H1 (cell line): ENCODE measurements around the gene TRAPPC3. TPM values are rescaled to one million over a fixed set of nuclear protein-coding genes. Genes with fewer than 3 reads are reported as not detected.
A peak's percentile ranks its signal among the peaks of the same experiment; 100 is the strongest.

Experiments
- CTCF ChIA-PET: fragments of 300-600 bp; sonication (Branson Sonifier 250); formaldehyde crosslinking; loops from one replicate; lab custom pipeline; 2021; ENCODE audit not compliant: partially characterized antibody; lab: Charles Lee
- POLR2A ChIA-PET: fragments of 300-600 bp; sonication (Branson Sonifier 250); formaldehyde crosslinking; loops from one replicate; lab custom pipeline; 2021; ENCODE audit warnings: inconsistent platforms; ENCODE audit not compliant: partially characterized antibody; lab: Charles Lee
- DNase-seq, 2 experiments: peaks; one replicate each; pipeline versions ENCODE4 v3.0.0 to v3.0.0-alpha.2; 2010 to 2022; ENCODE audit warnings: low spot score in 2 of 2, low read depth in 1 of 2, mixed read lengths in 1 of 2
- FAIRE-seq: peaks from 2 replicates; lab custom pipeline; 2011; peaks lifted over from hg19 to GRCh38; lab: Jason Lieb, UNC
- H2AFZ ChIP-seq: 2 replicates; pipeline ENCODE4 v1.8.1; 2012; ENCODE audit warnings: low read length, inconsistent platforms
- H2AK5ac ChIP-seq: 2 replicates; pipeline ENCODE4 v1.6.1; 2013; ENCODE audit warnings: low read depth, low read length
- H2BK120ac ChIP-seq: replicated peaks from 2 replicates; pipeline ENCODE3; 2013; ENCODE audit warnings: low read depth, low read length, inconsistent platforms
- H2BK12ac ChIP-seq: 2 replicates; pipeline ENCODE4 v1.6.1; 2013; ENCODE audit warnings: low read depth, low read length
- H2BK15ac ChIP-seq: 2 replicates; pipeline ENCODE4 v1.6.1; 2013; ENCODE audit warnings: low read length
- H2BK20ac ChIP-seq: 2 replicates; pipeline ENCODE4 v1.6.1; 2013; ENCODE audit warnings: low read length
- H2BK5ac ChIP-seq: 2 replicates; pipeline ENCODE4 v1.6.1; 2013; ENCODE audit warnings: low read depth, low read length
- H3K14ac ChIP-seq: 2 replicates; pipeline ENCODE4 v1.6.1; 2013; ENCODE audit warnings: inconsistent platforms; ENCODE audit not compliant: insufficient read length
- H3K18ac ChIP-seq: 2 replicates; pipeline ENCODE4 v1.6.1; 2013; ENCODE audit warnings: low read length; ENCODE audit errors: extremely low read depth
- H3K23ac ChIP-seq: 2 replicates; pipeline ENCODE4 v1.6.1; 2013; ENCODE audit warnings: inconsistent platforms; ENCODE audit not compliant: insufficient read length
- H3K23me2 ChIP-seq: 2 replicates; pipeline ENCODE4 v1.6.1; 2013; ENCODE audit warnings: low read depth, low read length
- H3K27ac ChIP-seq: 2 replicates; pipeline ENCODE4 v1.6.1; 2011; ENCODE audit warnings: low read depth, low read length, inconsistent platforms
- H3K27me3 ChIP-seq, 4 experiments: replicated peaks in 1 of 4; 1 replicate in 1 of 4; 2 replicates in 3 of 4; pipeline versions ENCODE4 v1.6.1 to v1.8.1; 2011 to 2013; ENCODE audit warnings: low read length in 3 of 4, mild to moderate bottlenecking in 3 of 4, inconsistent platforms in 2 of 4, mixed read lengths in 2 of 4, moderate library complexity in 1 of 4; ENCODE audit not compliant: control insufficient read depth in 3 of 4, insufficient read depth in 3 of 4; ENCODE audit errors: extremely low read depth in 1 of 4
- H3K36me3 ChIP-seq, 4 experiments: 2 replicates each; pipeline versions ENCODE4 v1.6.1 to v1.8.1; 2011 to 2013; ENCODE audit warnings: mild to moderate bottlenecking in 4 of 4, low read length in 3 of 4, moderate library complexity in 2 of 4, control low read depth in 1 of 4, inconsistent platforms in 1 of 4; ENCODE audit not compliant: insufficient read depth in 4 of 4, control insufficient read depth in 2 of 4
- H3K4ac ChIP-seq: replicated peaks from 2 replicates; pipeline ENCODE3; 2013; ENCODE audit warnings: low read length, low read depth, mixed read lengths, inconsistent platforms; ENCODE audit not compliant: insufficient read length
- H3K4me1 ChIP-seq, 4 experiments: replicated peaks in 1 of 4; 1 replicate in 1 of 4; 2 replicates in 3 of 4; pipeline versions ENCODE4 v1.6.1 to v1.8.1; 2011 to 2013; ENCODE audit warnings: low read length in 3 of 4, inconsistent platforms in 2 of 4, mixed read lengths in 1 of 4; ENCODE audit not compliant: insufficient read depth in 4 of 4, control insufficient read depth in 3 of 4
- H3K4me2 ChIP-seq, 2 experiments: 2 replicates each; pipeline versions ENCODE4 v1.6.1 to v1.8.1; 2011 to 2013; ENCODE audit warnings: low read depth in 2 of 2, low read length in 2 of 2, control low read depth in 1 of 2, inconsistent platforms in 1 of 2, mild to moderate bottlenecking in 1 of 2; ENCODE audit not compliant: insufficient read depth in 1 of 2
- H3K4me3 ChIP-seq, 4 experiments: fragments of 200-600, 300-600 bp in 1 of 4; sonication (generic), shearing (Covaris generic), sonication (Bioruptor Twin) in 1 of 4; 2 replicates each; pipeline versions ENCODE4 v1.5.1 to v1.8.1; 2011 to 2016; ENCODE audit warnings: low read length in 4 of 4, low read depth in 3 of 4, control low read depth in 2 of 4, inconsistent platforms in 2 of 4, mild to moderate bottlenecking in 2 of 4, mixed read lengths in 1 of 4, moderate library complexity in 1 of 4; ENCODE audit not compliant: insufficient read depth in 2 of 4; ENCODE audit errors: extremely low read depth in 1 of 4
- H3K56ac ChIP-seq: replicated peaks from 2 replicates; pipeline ENCODE3; 2013; ENCODE audit warnings: low read depth, mild to moderate bottlenecking, mixed read lengths, low read length, inconsistent platforms; ENCODE audit not compliant: insufficient read length
- H3K79me1 ChIP-seq: 2 replicates; pipeline ENCODE4 v1.6.1; 2013; ENCODE audit warnings: low read depth, low read length, control low read depth
- H3K79me2 ChIP-seq, 2 experiments: 2 replicates each; pipeline versions ENCODE4 v1.6.1 to v1.8.1; 2012 to 2013; ENCODE audit warnings: low read length in 2 of 2, mild to moderate bottlenecking in 2 of 2, inconsistent platforms in 1 of 2; ENCODE audit not compliant: insufficient read depth in 2 of 2, control insufficient read depth in 1 of 2
- H3K9ac ChIP-seq, 4 experiments: replicated peaks in 1 of 4; 1 replicate in 1 of 4; 2 replicates in 3 of 4; pipeline versions ENCODE4 v1.6.1 to v1.8.1; 2011 to 2013; ENCODE audit warnings: low read depth in 3 of 4, low read length in 3 of 4, control low read depth in 2 of 4, mild to moderate bottlenecking in 2 of 4, moderate library complexity in 2 of 4, inconsistent platforms in 1 of 4; ENCODE audit errors: extremely low read depth in 1 of 4
- H3K9me3 ChIP-seq, 2 experiments: 2 replicates each; pipeline versions ENCODE4 v1.6.1 to v1.8.1; 2012 to 2013; ENCODE audit warnings: mild to moderate bottlenecking in 2 of 2, moderate library complexity in 2 of 2, control low read depth in 1 of 2, inconsistent platforms in 1 of 2, low read depth in 1 of 2, low read length in 1 of 2, mixed read lengths in 1 of 2; ENCODE audit not compliant: insufficient read depth in 2 of 2
- H4K20me1 ChIP-seq, 2 experiments: replicated peaks in 1 of 2; 2 replicates each; pipeline versions ENCODE3 to v1.8.1; 2011 to 2013; ENCODE audit warnings: inconsistent platforms in 2 of 2, low read length in 2 of 2, mild to moderate bottlenecking in 1 of 2; ENCODE audit not compliant: insufficient read depth in 2 of 2, control insufficient read depth in 1 of 2
- H4K5ac ChIP-seq: 2 replicates; pipeline ENCODE4 v1.6.1; 2013; ENCODE audit warnings: low read length, low read depth, mixed read lengths, inconsistent platforms; ENCODE audit not compliant: insufficient read length
- H4K8ac ChIP-seq: 2 replicates; pipeline ENCODE4 v1.8.0; 2013; ENCODE audit warnings: mild to moderate bottlenecking, moderate library complexity, low read length, inconsistent platforms; ENCODE audit not compliant: insufficient read depth; ENCODE audit errors: extremely low read depth
- H4K91ac ChIP-seq: replicated peaks from 2 replicates; pipeline ENCODE3; 2013; ENCODE audit warnings: low read length, mixed read lengths, inconsistent platforms; ENCODE audit not compliant: insufficient read length
- E2F6 ChIP-seq: IDR thresholded peaks from 2 replicates; pipeline ENCODE4 v1.6.1; 2012; ENCODE audit warnings: inconsistent platforms
- HDAC2 ChIP-seq, 2 experiments: fragments of 300-600 bp in 1 of 2; sonication (generic) in 1 of 2; IDR thresholded peaks; 2 replicates each; pipeline ENCODE4 v1.6.1; 2011 to 2012; ENCODE audit warnings: low read depth in 2 of 2, low read length in 2 of 2, mild to moderate bottlenecking in 2 of 2, moderate library complexity in 2 of 2, borderline replicate concordance in 1 of 2, inconsistent platforms in 1 of 2
- HDAC6 ChIP-seq: IDR thresholded peaks from one replicate; pipeline ENCODE4 v1.7.1; 2012; ENCODE audit warnings: low read depth, mild to moderate bottlenecking, inconsistent platforms, low read length, moderate library complexity
- JUND ChIP-seq: IDR thresholded peaks from 2 replicates; pipeline ENCODE4 v1.6.1; 2011; ENCODE audit warnings: mild to moderate bottlenecking, improper control_type of control experiment, low read length
- KDM1A ChIP-seq: fragments of 200-600, 300-600 bp; sonication (generic); IDR thresholded peaks from 2 replicates; pipeline ENCODE4 v1.7.1; 2016; ENCODE audit warnings: mild to moderate bottlenecking, low read length, borderline replicate concordance
- KDM4A ChIP-seq: IDR thresholded peaks from one replicate; pipeline ENCODE4 v1.7.1; 2012; ENCODE audit warnings: low read depth, mild to moderate bottlenecking, moderate library complexity, low read length, inconsistent platforms; ENCODE audit not compliant: severe bottlenecking
- MAFK ChIP-seq: IDR thresholded peaks from 2 replicates; pipeline ENCODE4 v1.6.1; 2012; ENCODE audit warnings: low read depth, mild to moderate bottlenecking, improper control_type of control experiment, low read length
- NRF1 ChIP-seq: IDR thresholded peaks from 2 replicates; pipeline ENCODE4 v1.6.1; 2011; ENCODE audit warnings: mild to moderate bottlenecking, low read depth, low read length, improper control_type of control experiment
- PHF8 ChIP-seq: fragments of 200-600 bp; sonication (generic); conservative IDR thresholded peaks from 2 replicates; pipeline ENCODE4 v1.7.1; 2012; ENCODE audit warnings: low read depth, mild to moderate bottlenecking, inconsistent platforms, low read length, moderate library complexity
- TEAD4 ChIP-seq: IDR thresholded peaks from 2 replicates; pipeline ENCODE4 v1.6.1; 2012; ENCODE audit warnings: low read depth, low read length, inconsistent platforms, mixed read lengths
- WGBS, 2 experiments: shearing (Covaris generic) in 1 of 2; methylation state at CpG; one replicate each; pipeline versions ENCODE4 v1.1.6 to v1.1.7; 2013 to 2015; ENCODE audit warnings: low lambda C conversion rate in 2 of 2, mixed read lengths in 2 of 2, inconsistent platforms in 1 of 2, low coverage in 1 of 2, missing lambda C conversion rate in 1 of 2; ENCODE audit not compliant: insufficient replicate concordance in 2 of 2, insufficient coverage in 1 of 2, insufficient read length in 1 of 2; ENCODE audit errors: extremely low coverage in 1 of 2, missing lambda C conversion rate in 1 of 2; 5-methylcytosine and 5-hydroxymethylcytosine counted together
- polyA plus RNA-seq, 7 experiments: library from polyadenylated mRNA; depleted of rRNA in 3 of 7; stranded (reverse) in 5 of 7; unstranded in 2 of 7; fragments of >200 nt in 5 of 7; fragments of 200-250 nt in 2 of 7; gene quantifications; 1 replicate in 5 of 7; 2 replicates in 1 of 7; 4 replicates in 1 of 7; pipeline versions ENCODE4 v1.2.1 to v1.2.3, GENCODE V29; 2011 to 2013; ENCODE audit warnings: missing spikeins in 2 of 7, mixed read lengths in 2 of 7
- total RNA-seq: library from RNA; stranded (reverse); fragmentation: NEBNext Ultra II Directional; extraction: Animal tissue kit (Norgen Biotek cat#: 25700); gene quantifications from 2 replicates; pipeline ENCODE4 v1.2.1, GENCODE V29; 2021

TRAPPC3 gene
- total and polyA plus RNA-seq, 2 of the 8 experiments (the other 6 are each of a cell fraction or from before 2014, with no cell fraction given), result 47.8 to 51.0 TPM

- H3K27me3 ChIP-seq, result peaks cover 11 to 29% (median 25%) of the 10 kb centered on the region in 4 experiments
- no peak overlapping the region for H2BK15ac ChIP-seq
- POLR2A ChIA-PET, result interaction anchor here (0.9 to 5.1 kb wide), 15 partner anchors 7 to 230 kb away, joined by 3 to 44 read pairs (median 5); partner anchors contain the start of genes EVA1B, SH3D21, THRAP3 and TRAPPC3
- H3K27ac ChIP-seq, result no peak overlapping the region
- no peaks in the 10 kb centered on the region for H3K9me3 ChIP-seq
- peak overlapping the region; percentile 88 to 96 for H3K4me2 ChIP-seq
- H2BK5ac ChIP-seq, result peak overlapping the region; percentile 52; the same call in 1 of the 2 replicates
- H2BK20ac ChIP-seq, result no peak overlapping the region
- H3K4me3 ChIP-seq, result peak overlapping the region; percentile 64 to 96 (median 76)
- H4K20me1 ChIP-seq, result peaks cover 0 to 9% of the 10 kb centered on the region in 2 experiments
- H3K79me2 ChIP-seq, result peaks cover 0 to 30% of the 10 kb centered on the region in 2 experiments; a peak in 3 of 4 replicates
- H2AFZ ChIP-seq, result no peak overlapping the region
- H3K18ac ChIP-seq, result peak overlapping the region; percentile 93
- peak overlapping the region; percentile 75 for H4K8ac ChIP-seq
- no peak overlapping the region for H2BK120ac ChIP-seq
- DNase-seq (peak in 1 of 2 experiments; percentile 86), FAIRE-seq (no peak)
- 0% methylated on average over 31 of the region's 69 CpGs; no CpG with 5 or more reads in 1 of the 2 experiments for WGBS, 2 experiments
- CTCF ChIA-PET, result interaction anchor here (1.1 to 10.1 kb wide), 5 partner anchors 17 to 129 kb away, joined by 3 to 261 read pairs (median 6); no protein-coding TSS in a partner anchor
- peaks cover 0 to 26% (median 15%) of the 10 kb centered on the region in 4 experiments; a peak in 6 of 7 replicates for H3K4me1 ChIP-seq
- H4K5ac ChIP-seq, result peak overlapping the region; percentile 34
- H3K23ac ChIP-seq, result no peak overlapping the region
- H3K23me2 ChIP-seq, result peaks cover 11% of the 10 kb centered on the region
- H3K4ac ChIP-seq, result no peak overlapping the region
- H3K9ac ChIP-seq, result peak overlapping the region in 3 of 4 experiments; percentile 25 to 92 (median 67); a peak in 5 of 7 replicates
- no peak overlapping the region for H2AK5ac ChIP-seq
- H2BK12ac ChIP-seq, result no peak overlapping the region
- H3K79me1 ChIP-seq, result peaks cover 12% of the 10 kb centered on the region
- H4K91ac ChIP-seq, result peak overlapping the region; percentile 44
- no peaks in the 10 kb centered on the region for H3K36me3 ChIP-seq
- no peak overlapping the region for H3K56ac ChIP-seq
- no peak overlapping the region for H3K14ac ChIP-seq
- TF ChIP-seq NRF1 (no peak), JUND (no peak), HDAC2 (IDR thresholded peaks at IDR 0.05; ENCODE audit: borderline replicate concordance in 1 of 2, low read depth in 2 of 2, low read length in 2 of 2) (no peak; a peak in 1 of 4 replicates), MAFK (no peak), HDAC6 (no peak), TEAD4 (0 out of 2 replicates have a peak, but pooled peaks have one; percentile 21), E2F6 (peak; percentile 22; the same call in 1 of the 2 replicates), KDM1A (peak; percentile 95), KDM4A (peak; percentile 74), PHF8 (0 out of 2 replicates have a peak, but pooled peaks have one; percentile 4)
Measured at GRCh38 chr1:36156329-36157114, 7.2 kb upstream of the TRAPPC3 start.
